Caki2 (cell line): ENCODE measurements around the gene GPR150. TPM values are rescaled to one million over a fixed set of nuclear protein-coding genes. Genes with fewer than 3 reads are reported as not detected.
A peak's percentile ranks its signal among the peaks of the same experiment; 100 is the strongest.

ENCODE experiments used
- DNase-seq: peaks from one replicate; pipeline ENCODE4 v3.0.0-alpha.2; 2015; ENCODE audit warnings: low read depth
- in situ Hi-C: cut with HindIII; loops from 2 replicates; pipeline ENCODE4 v1.10.0; 2016; ENCODE audit warnings: low sequenced_read_pairs, low pct_unique_long_range_greater_than_20kb, mixed read lengths
- total RNA-seq: library from RNA; depleted of rRNA; stranded (reverse); fragments of >200 nt; shearing (Covaris generic); gene quantifications from 2 replicates; pipeline ENCODE4 v1.2.3, GENCODE V29; 2014; ENCODE audit warnings: low replicate concordance; rRNA removed

The GPR150 gene
- 0.17 TPM in 1 of 2 replicates, not detected in the other for total RNA-seq

GRCh38 chr5:95620030-95620869 is at the start of gene GPR150:
Gene GPR150 (plus strand): TSS chr5:95620087. CDS start chr5:95620276, 189 bp downstream.
- in situ Hi-C loops: no loop called here
- DNase-seq: peak; percentile 23

GRCh38 chr5:95572016-95572415 is 47.9 kb upstream of the GPR150 start:
- in situ Hi-C loops: no loop called here
- no peak for DNase-seq

DNA sequence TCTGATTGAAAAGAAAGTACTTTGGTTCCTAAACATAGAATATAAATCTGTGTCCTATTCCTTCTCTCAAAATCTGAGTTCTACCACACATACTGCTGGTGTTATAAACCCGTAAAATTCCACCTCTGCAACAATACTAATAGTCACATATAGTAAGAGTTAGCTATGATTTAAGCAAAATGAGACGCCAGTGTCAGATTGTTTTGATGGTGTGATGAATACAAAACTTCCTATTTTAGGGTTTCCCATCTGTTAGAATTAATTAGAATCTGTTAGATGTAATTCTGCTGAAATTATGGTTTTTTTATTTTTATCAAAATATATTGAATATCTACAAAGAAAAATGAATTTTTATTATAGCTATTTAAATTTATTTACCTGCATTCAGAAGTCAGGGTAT is 38.3 kb upstream of the GPR150 start:
- in situ Hi-C loops: no loop called here
- no peak for DNase-seq

GRCh38 chr5:95583992-95584391 is 35.9 kb upstream of the GPR150 start:
- DNase-seq: no peak
- in situ Hi-C loops: no loop called here

GRCh38 chr5:95590880-95591279 is 29.0 kb upstream of the GPR150 start:
- DNase-seq: no peak
- in situ Hi-C loops: no loop called here

DNA sequence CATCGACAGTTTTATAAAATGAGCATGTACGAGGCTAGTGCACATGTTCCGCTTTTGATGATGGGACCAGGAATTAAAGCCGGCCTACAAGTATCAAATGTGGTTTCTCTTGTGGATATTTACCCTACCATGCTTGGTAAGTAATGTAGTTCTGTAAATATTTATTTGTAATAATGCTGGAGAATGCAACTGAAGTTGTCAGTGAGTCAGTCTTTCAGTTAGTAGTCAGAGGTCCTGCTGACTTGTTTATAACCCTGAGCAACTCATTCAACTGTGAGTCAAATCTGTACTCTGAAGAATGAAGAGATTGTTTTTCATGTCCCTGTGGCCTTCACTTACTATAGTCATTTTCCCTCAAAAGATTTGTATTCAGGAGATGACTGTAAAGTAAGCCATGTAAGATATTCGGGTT is 28.4 kb upstream of the GPR150 start:
- no peak for DNase-seq
- in situ Hi-C loops: no loop called here

GRCh38 chr5:95595289-95595931 is 24.5 kb upstream of the GPR150 start:
- no peak for DNase-seq
- in situ Hi-C loops: no loop called here

DNA sequence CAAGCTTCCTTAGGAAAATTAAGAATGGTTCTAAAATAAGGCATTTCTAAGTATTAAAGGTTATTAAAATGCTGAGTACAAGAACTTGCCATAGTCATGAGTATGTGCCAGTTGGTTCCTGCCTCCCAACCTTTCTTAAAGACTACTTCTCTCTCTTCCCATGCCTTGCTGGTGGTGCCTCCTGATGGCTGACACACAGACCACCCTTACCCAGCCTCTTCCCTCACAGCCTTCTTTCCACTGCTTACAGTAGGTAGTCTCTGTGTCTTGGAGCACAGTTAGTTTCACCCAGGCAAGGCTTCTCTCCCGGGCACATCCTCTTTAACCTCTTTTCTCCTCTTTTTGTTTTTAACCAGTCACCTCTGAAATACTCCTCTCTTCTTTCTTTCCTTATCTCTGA is 20.6 kb upstream of the GPR150 start:
- in situ Hi-C loops: no loop called here
- no peak for DNase-seq

- in situ Hi-C loops: no loop called here
- DNase-seq: no peak
Measured at GRCh38 chr5:95600557-95600956, 19.3 kb upstream of the GPR150 start.

- in situ Hi-C loops: no loop called here
- no peak for DNase-seq
Measured at GRCh38 chr5:95605786-95606185, 14.1 kb upstream of the GPR150 start.

- no peak for DNase-seq
- in situ Hi-C loops: no loop called here
Measured at GRCh38 chr5:95606419-95606818, 13.5 kb upstream of the GPR150 start.

DNA sequence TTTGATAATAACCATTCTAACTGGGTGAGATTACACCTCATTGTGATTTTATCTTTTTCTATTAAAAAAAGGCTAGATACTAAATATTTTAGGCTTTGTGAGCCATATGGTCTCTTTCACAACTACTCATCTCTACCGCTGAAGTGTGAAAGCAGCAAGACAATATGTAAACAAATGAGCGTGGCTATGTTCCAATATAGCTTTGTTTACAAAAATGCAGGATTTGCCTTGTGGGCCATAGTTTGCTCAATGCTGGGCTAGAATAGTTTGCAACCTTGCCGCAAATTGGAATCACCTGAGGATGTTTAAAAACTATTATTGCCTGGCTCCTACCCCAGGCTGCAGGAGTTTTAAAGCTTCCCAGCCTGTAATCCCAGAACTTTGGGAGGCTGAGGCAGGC is 10.2 kb upstream of the GPR150 start:
- DNase-seq: no peak
- in situ Hi-C loops: no loop called here

GRCh38 chr5:95610546-95610945 is 9.3 kb upstream of the GPR150 start:
- DNase-seq: no peak
- in situ Hi-C loops: no loop called here

GRCh38 chr5:95611396-95611795 is 8.5 kb upstream of the GPR150 start:
- in situ Hi-C loops: no loop called here
- no peak for DNase-seq

DNA sequence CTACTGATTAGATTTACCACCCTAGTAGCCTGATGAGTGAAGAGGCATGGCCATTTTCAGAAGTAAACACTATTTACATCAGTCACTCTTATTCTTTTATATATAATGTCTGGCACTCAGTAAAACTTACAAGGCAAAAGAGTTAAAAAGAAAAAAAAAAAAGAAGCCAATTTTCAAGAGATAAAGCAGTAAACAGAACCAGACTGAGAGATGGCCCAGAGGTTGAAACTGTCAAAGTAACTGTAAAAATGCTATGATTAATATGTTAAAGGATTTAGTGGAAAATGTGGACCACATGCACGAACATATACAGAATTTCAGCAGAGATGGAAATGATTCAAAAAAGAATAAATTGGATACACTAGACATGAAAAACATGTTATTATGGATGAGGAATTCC is 6.4 kb upstream of the GPR150 start:
- DNase-seq: no peak
- in situ Hi-C loops: no loop called here

DNA sequence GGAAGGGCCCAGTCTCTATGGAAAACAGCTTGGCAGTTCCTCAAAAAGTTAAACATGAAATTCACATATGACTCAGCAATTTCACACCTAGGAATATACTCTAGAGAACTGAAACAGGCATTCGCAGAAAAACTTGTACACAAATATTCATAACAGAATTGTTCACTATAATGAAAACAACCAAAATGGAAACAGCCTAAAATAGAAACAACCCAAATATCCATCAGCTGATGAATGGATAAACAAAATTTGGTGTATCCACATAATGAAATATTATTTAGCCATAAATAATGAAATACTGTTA is 4.8 kb upstream of the GPR150 start:
- in situ Hi-C loops: no loop called here
- DNase-seq: no peak

- in situ Hi-C loops: no loop called here
- no peak for DNase-seq
Measured at GRCh38 chr5:95617057-95617456, 2.8 kb upstream of the GPR150 start.

- in situ Hi-C loops: no loop called here
- DNase-seq: no peak
Measured at GRCh38 chr5:95619096-95619495, 791 bp upstream of the GPR150 start.

- in situ Hi-C loops: no loop called here
- no peak for DNase-seq
Measured at GRCh38 chr5:95619514-95620029, 315 bp upstream of the GPR150 start.
